ENCODE data around the gene KRT31.
"Not testable (repeated sequence)": the region's sequence is repeated elsewhere in the genome, so short reads cannot be mapped to it uniquely, and the experiment has no call there.

- TF ChIP-seq POLR2A, CTCF (IDR thresholded peaks at IDR 0.05): not testable (repeated sequence)
Observed at GRCh38 chr17:41430376-41430775, 33.0 kb upstream of the KRT31 start.

Data from stomach (tissue), 4 donors.